Fibroblast of lung (primary cell): Measurements from ENCODE around the gene MT1B.

Experiments used
- EZH2 ChIP-seq: IDR thresholded peaks from 2 replicates; pipeline ENCODE4 v1.5.1; 2012; ENCODE audit warnings: low read length, control low read depth, mild to moderate bottlenecking; ENCODE audit errors: missing control alignments
- TF ChIP-seq, protein P1 (sequence below), 2 donors: IDR thresholded peaks in 1 of 2; conservative IDR thresholded peaks in 1 of 2; 1 replicate in 1 of 2; 2 replicates in 1 of 2; pipeline ENCODE4 v1.5.1; 2011 to 2012; ENCODE audit warnings: low read length in 2 of 2, control low read depth in 1 of 2, inconsistent platforms in 1 of 2, low read depth in 1 of 2, mild to moderate bottlenecking in 1 of 2

DNA sequence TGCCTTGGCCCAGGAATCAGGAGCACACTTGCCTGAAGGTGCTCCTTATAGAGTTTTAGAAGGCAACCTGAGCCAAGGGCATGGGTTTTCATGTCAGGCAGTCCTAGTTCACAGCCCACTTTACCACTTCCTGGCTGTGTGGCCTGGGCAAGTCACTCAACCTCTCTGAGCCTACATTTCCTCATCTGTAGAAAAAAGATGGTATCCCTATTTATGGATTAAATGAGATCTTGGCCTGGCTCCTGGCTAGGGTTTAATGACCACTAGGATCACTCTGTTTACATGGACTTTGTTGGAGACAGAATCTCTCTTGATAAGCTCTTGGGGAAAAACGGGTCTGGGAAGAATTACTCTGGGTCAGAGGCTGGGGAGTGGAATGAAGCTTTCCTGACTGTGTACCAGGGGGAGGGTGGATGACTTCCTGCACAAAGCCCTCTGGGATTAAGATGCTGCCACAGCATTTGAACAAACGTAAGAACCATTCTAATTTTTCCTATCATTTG is 41.0 kb upstream of the MT1B start:
- TF ChIP-seq, protein P1, sequence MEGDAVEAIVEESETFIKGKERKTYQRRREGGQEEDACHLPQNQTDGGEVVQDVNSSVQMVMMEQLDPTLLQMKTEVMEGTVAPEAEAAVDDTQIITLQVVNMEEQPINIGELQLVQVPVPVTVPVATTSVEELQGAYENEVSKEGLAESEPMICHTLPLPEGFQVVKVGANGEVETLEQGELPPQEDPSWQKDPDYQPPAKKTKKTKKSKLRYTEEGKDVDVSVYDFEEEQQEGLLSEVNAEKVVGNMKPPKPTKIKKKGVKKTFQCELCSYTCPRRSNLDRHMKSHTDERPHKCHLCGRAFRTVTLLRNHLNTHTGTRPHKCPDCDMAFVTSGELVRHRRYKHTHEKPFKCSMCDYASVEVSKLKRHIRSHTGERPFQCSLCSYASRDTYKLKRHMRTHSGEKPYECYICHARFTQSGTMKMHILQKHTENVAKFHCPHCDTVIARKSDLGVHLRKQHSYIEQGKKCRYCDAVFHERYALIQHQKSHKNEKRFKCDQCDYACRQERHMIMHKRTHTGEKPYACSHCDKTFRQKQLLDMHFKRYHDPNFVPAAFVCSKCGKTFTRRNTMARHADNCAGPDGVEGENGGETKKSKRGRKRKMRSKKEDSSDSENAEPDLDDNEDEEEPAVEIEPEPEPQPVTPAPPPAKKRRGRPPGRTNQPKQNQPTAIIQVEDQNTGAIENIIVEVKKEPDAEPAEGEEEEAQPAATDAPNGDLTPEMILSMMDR (conservative IDR thresholded peaks at IDR 0.05 in 1 of 2, IDR thresholded peaks at IDR 0.05 in 1 of 2; ENCODE audit: low read depth in 1 of 2, low read length in 2 of 2) = no peak
- no peak for TF ChIP-seq EZH2
